H1 (cell line): ENCODE measurements around the gene MRPS34.

Experiments used
- CEBPB ChIP-seq: IDR thresholded peaks from 2 replicates; pipeline ENCODE4 v1.6.1; 2012; ENCODE audit warnings: low read depth, low read length
- CHD2 ChIP-seq: IDR thresholded peaks from 2 replicates; pipeline ENCODE4 v1.6.1; 2012; ENCODE audit warnings: low read length, improper control_type of control experiment
- CTCF ChIP-seq, 3 experiments: IDR thresholded peaks; 1 replicate in 2 of 3; 2 replicates in 1 of 3; pipeline versions ENCODE4 v1.5.1 to v1.6.1; 2011; ENCODE audit warnings: low read length in 3 of 3, mild to moderate bottlenecking in 3 of 3, inconsistent platforms in 2 of 3, low read depth in 1 of 3, moderate library complexity in 1 of 3; ENCODE audit not compliant: insufficient read depth in 1 of 3; ENCODE audit errors: control extremely low read depth in 1 of 3
- KDM5A ChIP-seq: fragments of 200-600 bp; IDR thresholded peaks from 2 replicates; pipeline ENCODE4 v1.7.1; 2012; ENCODE audit warnings: mild to moderate bottlenecking, low read length, inconsistent platforms, mixed read lengths
- NRF1 ChIP-seq: IDR thresholded peaks from 2 replicates; pipeline ENCODE4 v1.6.1; 2011; ENCODE audit warnings: mild to moderate bottlenecking, low read depth, low read length, improper control_type of control experiment
- POLR2AphosphoS5 ChIP-seq: IDR thresholded peaks from 2 replicates; pipeline ENCODE4 v1.6.1; 2011; ENCODE audit warnings: low read depth, low read length
- RAD21 ChIP-seq, 2 experiments: IDR thresholded peaks in 1 of 2; conservative IDR thresholded peaks in 1 of 2; 2 replicates each; pipeline ENCODE4 v1.6.1; 2011; ENCODE audit warnings: low read depth in 2 of 2, low read length in 2 of 2, improper control_type of control experiment in 1 of 2, inconsistent platforms in 1 of 2, mild to moderate bottlenecking in 1 of 2, moderate library complexity in 1 of 2
- RFX5 ChIP-seq: IDR thresholded peaks from 2 replicates; pipeline ENCODE4 v1.6.1; 2011; ENCODE audit warnings: low read depth, low read length, improper control_type of control experiment, borderline replicate concordance
- SP1 ChIP-seq: IDR thresholded peaks from 2 replicates; pipeline ENCODE4 v1.6.1; 2011; ENCODE audit warnings: low read depth, low read length
- TAF1 ChIP-seq: IDR thresholded peaks from 2 replicates; pipeline ENCODE4 v1.6.1; 2011; ENCODE audit warnings: mild to moderate bottlenecking, low read depth, low read length
- USF2 ChIP-seq: IDR thresholded peaks from 2 replicates; pipeline ENCODE4 v1.6.1; 2011; ENCODE audit warnings: low read length, improper control_type of control experiment
- ZNF274 ChIP-seq: IDR thresholded peaks from 2 replicates; pipeline ENCODE4 v1.7.0; 2012; ENCODE audit warnings: low read length, borderline replicate concordance; ENCODE audit errors: extremely low read depth

- TF ChIP-seq USF2 (no peak), KDM5A (no peak), CTCF (IDR thresholded peaks at IDR 0.05; ENCODE audit: control extremely low read depth in 1 of 3, insufficient read depth in 1 of 3, low read depth in 1 of 3, low read length in 3 of 3) (no peak), TAF1 (no peak), RAD21 (IDR thresholded peaks at IDR 0.05 in 1 of 2, conservative IDR thresholded peaks at IDR 0.05 in 1 of 2; ENCODE audit: low read depth in 2 of 2, low read length in 2 of 2) (no peak), ZNF274 (no peak), POLR2AphosphoS5 (no peak), RFX5 (no peak), CHD2 (no peak), SP1 (no peak), NRF1 (no peak), CEBPB (no peak)
Measured at GRCh38 chr16:1762879-1763520, 9.9 kb downstream of the MRPS34 start.
